ENCODE data around the gene TRIP4.
A peak's percentile ranks its signal among the peaks of the same experiment; 100 is the strongest.

TRIP4 gene

DNA sequence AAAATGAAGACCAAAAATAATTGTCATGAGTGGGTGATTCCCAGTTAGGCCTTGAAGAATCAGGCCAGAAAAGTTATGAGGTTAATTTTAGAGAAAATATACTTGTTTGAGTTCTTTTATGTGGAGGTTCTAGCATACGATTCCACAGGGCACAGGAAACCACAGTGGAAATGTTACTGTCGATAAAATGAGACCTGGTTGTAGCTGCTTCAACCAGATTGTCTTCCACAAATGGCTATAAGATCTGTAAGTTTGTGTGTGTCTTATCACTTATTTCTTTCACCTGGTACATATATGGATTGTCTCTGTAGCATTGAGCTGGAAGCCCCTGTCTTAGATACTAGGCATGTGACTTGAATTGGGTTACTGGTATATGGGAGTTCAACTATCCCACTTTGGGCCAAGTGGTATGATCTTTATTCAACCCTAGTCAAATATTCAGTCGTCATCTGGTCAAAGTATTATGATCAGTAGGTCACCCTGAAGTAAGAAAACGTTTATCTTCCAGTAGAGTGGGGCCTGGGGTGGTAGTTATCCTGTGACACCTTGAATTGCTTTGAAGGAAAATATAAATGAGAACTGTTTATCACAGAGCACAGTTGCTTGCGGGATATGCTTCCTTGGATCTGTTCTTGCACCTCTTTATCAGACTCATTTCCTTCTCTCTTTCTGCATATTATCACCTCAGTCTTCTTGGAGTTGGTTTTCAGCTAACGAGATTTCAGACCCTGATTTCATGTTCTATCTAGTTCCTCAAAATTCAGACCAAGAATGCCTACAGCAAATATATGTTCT, 51.2 kb downstream of the TRIP4 start:
- H3K4me3 ChIP-seq (ENCODE audit: low read length) = no peak overlapping the region
- DNase-seq (ENCODE audit: low read depth, low spot score) = peak; percentile 89

- H3K4me3 ChIP-seq (ENCODE audit: low read length) = no peak overlapping the region
- no peak for DNase-seq (ENCODE audit: low read depth, low spot score)
Measured at GRCh38 chr15:64441852-64442251, 54.2 kb downstream of the TRIP4 start.

- H3K4me3 ChIP-seq (ENCODE audit: low read length) = no peak overlapping the region
- no peak for DNase-seq (ENCODE audit: low read depth, low spot score)
Measured at GRCh38 chr15:64443016-64443415, 55.4 kb downstream of the TRIP4 start.

GRCh38 chr15:64443747-64444621, 56.3 kb downstream of the TRIP4 start:
- no peak for DNase-seq (ENCODE audit: low read depth, low spot score)
- H3K4me3 ChIP-seq (ENCODE audit: low read length) = no peak overlapping the region

DNA sequence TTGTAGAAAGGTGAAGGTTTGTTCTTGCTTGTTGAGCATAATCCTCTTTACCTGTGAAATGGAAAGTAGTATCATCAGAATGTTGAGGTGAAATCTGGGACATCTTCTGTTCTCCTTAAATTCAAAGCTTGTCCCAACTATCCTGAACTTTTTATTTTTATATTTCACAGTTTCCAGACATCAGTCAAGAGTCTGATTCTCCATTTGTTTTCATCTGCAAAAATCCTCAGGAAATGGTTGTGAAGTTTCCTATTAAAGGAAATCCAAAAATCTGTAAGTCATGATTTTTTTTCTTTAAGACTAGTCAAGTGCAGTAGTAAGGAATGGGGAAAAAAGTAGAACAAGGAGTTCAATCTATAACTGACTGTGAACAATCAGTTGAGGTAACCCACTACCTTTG, 57.2 kb downstream of the TRIP4 start:
- H3K4me3 ChIP-seq (ENCODE audit: low read length) = no peak overlapping the region
- no peak for DNase-seq (ENCODE audit: low read depth, low spot score)

- DNase-seq (ENCODE audit: low read depth, low spot score) = no peak
- H3K4me3 ChIP-seq (ENCODE audit: low read length) = no peak overlapping the region
Measured at GRCh38 chr15:64447536-64448315, 60.1 kb downstream of the TRIP4 start.

- H3K4me3 ChIP-seq (ENCODE audit: low read length) = no peak overlapping the region
- no peak for DNase-seq (ENCODE audit: low read depth, low spot score)
Measured at GRCh38 chr15:64452988-64453688, 65.5 kb downstream of the TRIP4 start.

GRCh38 chr15:64453689-64454037, 66.0 kb downstream of the TRIP4 start:
- H3K4me3 ChIP-seq (ENCODE audit: low read length) = no peak overlapping the region
- DNase-seq (ENCODE audit: low read depth, low spot score) = no peak

GRCh38 chr15:64454282-64454681, 66.6 kb downstream of the TRIP4 start:
- DNase-seq (ENCODE audit: low read depth, low spot score) = no peak
- no peak overlapping the region for H3K4me3 ChIP-seq (ENCODE audit: low read length)

DNA sequence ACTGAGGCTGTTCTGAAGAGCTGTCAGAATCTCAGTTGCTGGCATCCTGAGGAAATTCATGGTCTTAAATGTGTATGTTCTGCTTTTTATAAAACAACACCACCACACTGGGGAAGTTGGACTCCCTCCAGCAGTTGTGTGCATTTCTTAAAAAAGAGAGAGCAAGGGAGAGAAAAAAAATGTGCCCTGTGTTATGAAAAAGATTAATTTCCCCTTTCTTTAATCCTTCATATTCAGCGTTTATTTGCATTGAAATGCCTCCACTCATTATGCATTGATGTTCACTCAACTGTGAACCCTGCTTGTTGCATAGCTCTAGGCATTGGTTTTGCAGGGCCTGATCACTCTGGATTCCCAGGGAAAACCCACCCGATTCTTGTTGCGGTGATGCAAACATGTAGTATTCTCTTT, 68.3 kb downstream of the TRIP4 start:
- no peak for DNase-seq (ENCODE audit: low read depth, low spot score)
- no peak overlapping the region for H3K4me3 ChIP-seq (ENCODE audit: low read length)

DNA sequence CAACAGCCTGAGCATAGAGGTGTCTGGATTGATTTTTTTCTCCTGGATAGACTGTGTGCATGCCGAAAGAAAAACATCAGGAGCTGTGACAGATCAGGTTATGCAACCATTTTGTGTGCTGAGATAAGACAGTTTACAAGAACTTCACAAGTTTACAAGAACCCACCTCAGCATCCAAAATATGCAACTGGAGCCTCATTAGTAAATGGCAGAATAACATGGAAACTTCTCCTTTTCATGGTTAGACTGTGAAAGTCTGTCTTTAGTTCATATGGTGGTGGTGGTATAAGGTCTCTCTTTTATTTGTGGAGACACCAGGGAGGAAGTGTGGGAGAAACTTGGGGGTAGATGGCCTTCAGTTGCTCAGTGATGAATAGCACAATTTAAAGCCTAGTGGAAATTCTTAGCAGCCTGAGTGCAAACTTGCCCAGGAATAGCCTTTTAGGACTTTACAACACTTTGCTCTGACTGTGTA, 69.0 kb downstream of the TRIP4 start:
- no peak for DNase-seq (ENCODE audit: low read depth, low spot score)
- no peak overlapping the region for H3K4me3 ChIP-seq (ENCODE audit: low read length)

DNA sequence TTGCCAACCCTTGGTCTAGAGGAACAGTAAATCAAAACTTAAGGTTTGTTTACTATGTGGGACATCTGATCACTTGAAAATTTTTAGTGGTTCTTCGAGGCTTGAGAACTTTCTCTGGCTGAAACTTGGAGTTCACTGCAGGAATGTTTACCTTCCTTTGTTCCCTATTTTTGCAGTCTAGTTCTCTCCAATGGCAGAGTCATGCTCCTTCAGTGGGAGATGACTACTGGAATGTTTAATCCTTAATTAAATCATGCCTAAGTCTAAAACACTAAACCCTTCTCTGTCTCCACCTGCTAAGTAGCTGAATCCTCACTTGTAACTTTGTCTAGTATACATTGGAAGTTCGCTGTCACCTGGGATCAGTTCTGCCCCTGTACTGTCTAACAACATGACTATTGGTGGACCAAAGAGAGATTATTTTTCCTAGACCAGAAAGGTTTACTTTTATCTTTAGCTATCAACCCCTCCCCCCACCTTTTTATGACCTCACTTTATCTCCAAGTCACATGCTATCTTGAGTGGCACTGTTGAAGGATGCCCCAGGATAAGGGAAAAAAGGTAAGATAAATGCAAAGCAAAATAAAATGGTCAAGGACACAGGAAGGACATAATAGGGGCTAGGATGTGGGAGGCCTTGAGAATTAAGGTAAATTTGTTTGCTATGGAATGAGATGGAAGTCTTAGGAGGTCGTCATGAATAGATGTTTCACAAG, 71.6 kb downstream of the TRIP4 start:
- no peak overlapping the region for H3K4me3 ChIP-seq (ENCODE audit: low read length)
- DNase-seq (ENCODE audit: low read depth, low spot score) = no peak

DNA sequence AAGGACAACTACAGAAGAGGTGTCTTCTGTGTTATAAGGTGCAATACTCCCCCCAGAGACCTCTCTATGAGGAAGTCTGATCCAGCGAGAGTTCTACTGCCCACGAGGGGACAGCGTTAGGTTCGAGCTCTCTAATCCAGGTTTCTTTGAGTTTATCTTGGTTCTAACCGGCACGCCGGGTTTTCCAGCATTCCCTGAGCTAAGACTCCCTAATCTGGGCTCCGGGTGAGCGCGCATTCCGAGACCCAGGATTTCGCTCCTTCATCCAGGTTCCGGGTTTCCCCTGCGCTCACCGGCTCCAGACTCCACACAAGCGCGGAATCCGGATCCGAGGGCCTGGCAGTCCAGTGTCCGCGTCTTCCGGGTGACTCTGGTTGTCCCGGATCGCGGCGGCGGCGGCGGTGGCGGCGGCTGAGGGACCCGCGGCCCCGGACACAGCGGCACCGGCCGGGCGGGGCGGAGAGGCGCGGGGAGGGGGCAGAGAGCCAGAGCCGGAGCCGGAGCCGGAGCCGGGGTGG, 72.6 kb downstream of the TRIP4 start, which contains the start of gene ZNF609:
Gene ZNF609, plus strand, starts transcription at position 373 of the 518 bp plus-strand sequence. CDS start 38,842 bp downstream, outside the sequence.
- H3K4me3 ChIP-seq (ENCODE audit: low read length) = peak within 1 kb of the TSS; percentile 80
- peak; percentile 85 for DNase-seq (ENCODE audit: low read depth, low spot score)

DNA sequence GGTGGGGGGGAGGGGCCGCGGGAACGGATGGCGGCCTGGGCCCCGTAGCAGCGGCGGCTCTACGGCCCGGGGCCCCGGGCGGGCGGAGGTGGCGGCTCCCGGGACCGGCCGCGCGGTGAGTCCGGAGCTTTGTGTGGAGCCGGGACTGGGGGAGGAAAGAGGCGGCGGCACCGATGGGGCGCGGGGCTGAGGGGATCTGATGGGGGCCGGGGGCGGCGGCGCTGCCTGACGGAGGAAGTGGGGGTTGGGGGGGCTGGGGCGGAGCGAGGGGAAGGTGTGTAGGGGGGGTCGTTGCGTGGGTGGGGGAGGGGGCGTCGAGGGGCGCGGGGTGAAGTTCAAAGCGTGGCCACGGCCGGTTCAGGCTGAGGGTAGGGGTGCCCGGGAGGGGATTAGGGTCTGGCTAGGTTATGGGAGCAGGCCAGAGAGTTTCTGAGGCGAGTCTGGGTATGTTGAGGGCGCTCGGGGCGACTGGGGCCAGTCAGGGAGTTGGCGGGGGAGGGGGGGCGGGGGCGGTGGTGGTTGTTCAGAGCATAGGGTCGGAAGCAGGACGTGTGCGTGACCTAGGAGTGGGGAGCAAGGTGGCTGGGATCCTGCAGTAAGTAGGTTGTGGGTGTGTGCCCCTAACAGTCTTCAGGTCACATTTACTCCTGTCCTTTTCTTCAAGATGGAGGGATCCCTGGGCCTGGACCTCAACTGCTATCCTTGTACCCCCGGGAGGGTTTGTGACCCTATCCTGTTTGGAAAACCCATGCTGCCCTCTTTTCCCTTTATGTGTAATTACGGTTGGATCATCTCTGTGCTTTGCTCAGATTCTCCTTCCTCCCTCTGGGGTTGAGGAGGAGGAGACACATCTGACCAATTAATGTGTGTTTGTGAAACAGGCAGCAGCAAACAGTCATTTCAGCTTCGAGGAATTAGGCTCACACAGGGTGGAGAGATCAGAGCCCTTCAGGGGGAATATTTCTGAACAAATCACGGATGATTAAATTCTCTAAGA, 73.4 kb downstream of the TRIP4 start:
- H3K4me3 ChIP-seq (ENCODE audit: low read length) = peak overlapping the region; percentile 80
- peak; percentile 46 for DNase-seq (ENCODE audit: low read depth, low spot score)

DNA sequence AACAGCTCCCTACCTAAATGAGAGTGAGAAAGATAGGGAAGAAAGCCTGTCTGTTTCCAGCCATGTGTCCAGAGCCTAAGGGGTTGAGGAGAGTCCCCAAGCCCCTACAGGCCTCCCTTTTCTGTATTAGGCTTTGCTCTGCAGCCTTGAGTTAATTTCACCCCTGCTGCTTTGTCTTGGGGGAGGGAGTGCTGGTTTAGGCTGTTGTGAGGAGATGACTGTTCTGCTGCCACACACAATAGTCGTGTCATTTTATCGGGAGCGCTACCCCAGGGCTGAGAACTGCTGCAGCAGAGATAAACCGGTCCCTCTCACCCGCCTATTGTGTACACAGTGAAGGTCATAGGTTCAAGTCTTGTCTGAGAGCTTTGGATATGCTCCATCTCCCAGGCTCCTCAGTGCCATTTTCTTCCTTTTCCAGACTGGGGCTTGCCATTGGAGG, 74.1 kb downstream of the TRIP4 start:
- peak overlapping the region; percentile 80 for H3K4me3 ChIP-seq (ENCODE audit: low read length)
- DNase-seq (ENCODE audit: low read depth, low spot score) = no peak

- no peak overlapping the region for H3K4me3 ChIP-seq (ENCODE audit: low read length)
- no peak for DNase-seq (ENCODE audit: low read depth, low spot score)
Measured at GRCh38 chr15:64462492-64462891, 74.9 kb downstream of the TRIP4 start.

All from Jurkat, Clone E6-1 (cell line).